WTC11 (cell line): ENCODE data around the gene ISCA1.

ENCODE experiments used
- AR ChIP-seq: fragments of 250-450 bp; sonication (Bioruptor Pico); IDR thresholded peaks from 2 replicates; pipeline ENCODE4 v1.9.0; 2021; ENCODE audit warnings: mild to moderate bottlenecking
- ATF2 ChIP-seq: sonication (generic); formaldehyde crosslinking; IDR thresholded peaks from 2 replicates; pipeline ENCODE4 v1.8.1; 2022; ENCODE audit warnings: low read depth, missing genetic modification reagents, borderline replicate concordance
- CREM ChIP-seq: sonication (generic); formaldehyde crosslinking; IDR thresholded peaks from 2 replicates; pipeline ENCODE4 v1.8.1; 2022; ENCODE audit warnings: mild to moderate bottlenecking, missing genetic modification reagents, moderate library complexity
- CTCF ChIP-seq: fragments of 200-600 bp; IDR thresholded peaks from 2 replicates; pipeline ENCODE4 v1.8.0; 2022; ENCODE audit warnings: antibody characterized with exemption
- E2F4 ChIP-seq: sonication (generic); formaldehyde crosslinking; IDR thresholded peaks from 2 replicates; pipeline ENCODE4 v1.8.1; 2022; ENCODE audit warnings: low read depth, mild to moderate bottlenecking, moderate library complexity, missing genetic modification reagents, borderline replicate concordance
- FOXJ3 ChIP-seq: sonication (generic); formaldehyde crosslinking; IDR thresholded peaks from 2 replicates; pipeline ENCODE4 v1.9.0; 2021; ENCODE audit warnings: missing genetic modification reagents, mild to moderate bottlenecking, borderline replicate concordance
- FOXP4 ChIP-seq: sonication (generic); formaldehyde crosslinking; IDR thresholded peaks from 2 replicates; pipeline ENCODE4 v1.8.0; 2022; ENCODE audit warnings: mild to moderate bottlenecking, missing genetic modification reagents
- JUN ChIP-seq: sonication (generic); formaldehyde crosslinking; IDR thresholded peaks from 2 replicates; pipeline ENCODE4 v1.8.0; 2023; ENCODE audit warnings: mild to moderate bottlenecking, missing genetic modification reagents
- MAX ChIP-seq: sonication (generic); formaldehyde crosslinking; IDR thresholded peaks from 2 replicates; pipeline ENCODE4 v1.8.0; 2022; ENCODE audit warnings: mild to moderate bottlenecking, missing genetic modification reagents
- NFE2L1 ChIP-seq: sonication (generic); formaldehyde crosslinking; IDR thresholded peaks from 2 replicates; pipeline ENCODE4 v1.8.1; 2023; ENCODE audit warnings: missing genetic modification reagents
- NR2C2 ChIP-seq: sonication (generic); formaldehyde crosslinking; IDR thresholded peaks from 2 replicates; pipeline ENCODE4 v1.8.0; 2022; ENCODE audit warnings: mild to moderate bottlenecking, missing genetic modification reagents
- TEAD4 ChIP-seq: sonication (generic); formaldehyde crosslinking; IDR thresholded peaks from 2 replicates; pipeline ENCODE4 v1.8.0; 2022; ENCODE audit warnings: mild to moderate bottlenecking, missing genetic modification reagents
- ZBTB43 ChIP-seq: sonication (generic); formaldehyde crosslinking; IDR thresholded peaks from 2 replicates; pipeline ENCODE4 v1.8.1; 2023; ENCODE audit warnings: mild to moderate bottlenecking, missing genetic modification reagents

GRCh38 chr9:86275962-86276361 lies 6.4 kb downstream of the ISCA1 start:
- TF ChIP-seq CTCF (peak; percentile 35; the same call in 1 of the 2 replicates), JUN (CRISPR knock-in tag) (no peak), FOXP4 (CRISPR knock-in tag) (no peak), E2F4 (CRISPR knock-in tag) (no peak), ATF2 (CRISPR knock-in tag) (no peak), FOXJ3 (CRISPR knock-in tag) (no peak), AR (CRISPR knock-in tag) (no peak), ZBTB43 (CRISPR knock-in tag) (no peak), CREM (CRISPR knock-in tag) (no peak), TEAD4 (CRISPR knock-in tag) (no peak), MAX (no peak), NFE2L1 (CRISPR knock-in tag) (no peak), NR2C2 (CRISPR knock-in tag) (no peak)
